HepG2 (cell line): ENCODE data around the gene SP8. TPM values are rescaled to one million over a fixed set of nuclear protein-coding genes. Genes with fewer than 3 reads are reported as not detected.

Experiments
- ATAC-seq: fragments of 200-7000 bp; cut with Tn5 transposase; 3 replicates; pipeline ENCODE4 v1.9.1; 2020; ENCODE audit warnings: mild to moderate bottlenecking, moderate library complexity
- BruUV-seq: library from RNA; stranded (reverse); fragments of 400-500 nt; replicated peaks from 2 replicates; lab custom pipeline; 2021; lab: Mats Ljungman, UMichigan
- CTCF ChIA-PET: fragments of 300-600 bp; formaldehyde crosslinking; extraction: SDS; loops from one replicate; lab custom pipeline; 2021; ENCODE audit warnings: low total read pairs, inconsistent platforms, low intra/inter-chr PET ratio; lab: Yijun Ruan, JAX
- POLR2A ChIA-PET: fragments of 350-600 bp; sonication (Branson Sonifier 250); formaldehyde crosslinking; loops from one replicate; lab custom pipeline; 2020; ENCODE audit warnings: antibody characterized with exemption, inconsistent platforms; lab: Yijun Ruan, JAX
- DNase-seq: peaks from one replicate; pipeline ENCODE4 v3.0.0-alpha.2; 2015; ENCODE audit warnings: low spot score
- FAIRE-seq: peaks from 3 replicates; lab custom pipeline; 2011; peaks lifted over from hg19 to GRCh38; lab: Jason Lieb, UNC
- H2AFZ ChIP-seq: one replicate; pipeline ENCODE4 v1.6.1; 2011; ENCODE audit warnings: low read length, inconsistent platforms
- H3K27ac ChIP-seq: fragments of 300-600 bp; 3 replicates; pipeline ENCODE4 v1.8.0; 2011; ENCODE audit warnings: mixed run types, mild to moderate bottlenecking, mixed read lengths, low read length, inconsistent platforms; ENCODE audit not compliant: insufficient read depth; ENCODE audit errors: extremely low read length
- H3K27me3 ChIP-seq, 2 experiments: fragments of 200-600 bp in 1 of 2; 2 replicates in 1 of 2; 3 replicates in 1 of 2; pipeline versions ENCODE4 v1.6.0 to v1.8.0; 2011; ENCODE audit warnings: low read length in 2 of 2, mild to moderate bottlenecking in 2 of 2, moderate library complexity in 2 of 2, inconsistent platforms in 1 of 2; ENCODE audit not compliant: insufficient read depth in 2 of 2, control insufficient read depth in 1 of 2
- H3K36me3 ChIP-seq, 2 experiments: fragments of 200-600 bp in 1 of 2; replicated peaks in 1 of 2; 2 replicates in 1 of 2; 3 replicates in 1 of 2; pipeline versions ENCODE4 v1.5.1 to v1.8.0; 2011; ENCODE audit warnings: low read length in 2 of 2, inconsistent platforms in 1 of 2; ENCODE audit not compliant: insufficient read depth in 2 of 2, control insufficient read depth in 1 of 2
- H3K4me1 ChIP-seq: 2 replicates; pipeline ENCODE4 v1.5.1; 2012; ENCODE audit warnings: low read length, inconsistent platforms; ENCODE audit not compliant: insufficient read depth
- H3K4me2 ChIP-seq: 2 replicates; pipeline ENCODE4 v1.6.0; 2011; ENCODE audit warnings: low read depth, low read length, inconsistent platforms
- H3K4me3 ChIP-seq, 3 experiments: fragments of 200-600 bp in 1 of 3; sonication (generic), shearing (Covaris generic) in 1 of 3; replicated peaks in 1 of 3; 2 replicates each; pipeline ENCODE4 v1.5.1; 2011 to 2016; ENCODE audit warnings: low read length in 3 of 3, inconsistent platforms in 2 of 3, low read depth in 2 of 3, mild to moderate bottlenecking in 2 of 3, control low read depth in 1 of 3, mixed read lengths in 1 of 3; ENCODE audit not compliant: insufficient read depth in 1 of 3
- H3K79me2 ChIP-seq: one replicate; pipeline ENCODE4 v1.6.1; 2011; ENCODE audit warnings: low read length, inconsistent platforms; ENCODE audit not compliant: insufficient read depth
- H3K9ac ChIP-seq: 2 replicates; pipeline ENCODE4 v1.6.0; 2011; ENCODE audit warnings: mild to moderate bottlenecking, low read depth, low read length, inconsistent platforms; ENCODE audit not compliant: insufficient read depth
- H3K9me3 ChIP-seq: 2 replicates; pipeline ENCODE4 v1.5.1; 2012; ENCODE audit warnings: mild to moderate bottlenecking, low read length
- H4K20me1 ChIP-seq: 2 replicates; pipeline ENCODE4 v1.6.0; 2011; ENCODE audit warnings: inconsistent platforms, mild to moderate bottlenecking, low read length, moderate library complexity; ENCODE audit not compliant: insufficient read depth
- ATF7-NPFF ChIP-seq: sonication (generic); formaldehyde crosslinking; IDR thresholded peaks from 2 replicates; pipeline ENCODE4 v1.8.1; 2023; ENCODE audit warnings: mild to moderate bottlenecking, low read depth, missing genetic modification reagents, moderate library complexity
- KAT8 ChIP-seq: IDR thresholded peaks from 2 replicates; pipeline ENCODE4 v1.6.1; 2016; ENCODE audit warnings: missing genetic modification reagents, missing compliant biosample characterization
- MXD4 ChIP-seq: IDR thresholded peaks from 2 replicates; pipeline ENCODE4 v1.6.1; 2016; ENCODE audit warnings: mild to moderate bottlenecking, missing biosample characterization, missing genetic modification reagents
- TBX3 ChIP-seq: fragments of 450-650 bp; IDR thresholded peaks from 2 replicates; pipeline ENCODE4 v1.6.1; 2017; ENCODE audit warnings: antibody characterized with exemption, mild to moderate bottlenecking, inconsistent platforms, borderline replicate concordance
- ZNF263 ChIP-seq: sonication (generic); formaldehyde crosslinking; IDR thresholded peaks from 2 replicates; pipeline ENCODE4 v1.4.0; 2020; ENCODE audit warnings: missing genetic modification reagents
- WGBS: methylation state at CpG from one replicate; pipeline ENCODE4 v1.1.6; 2017; ENCODE audit warnings: low lambda C conversion rate; 5-methylcytosine and 5-hydroxymethylcytosine counted together
- in situ Hi-C: cut with HindIII; loops from 2 replicates; pipeline ENCODE4 v1.10.0; 2017; ENCODE audit warnings: low pct_unique_long_range_greater_than_20kb; ENCODE audit not compliant: extremely low pct_ligation_motif_present
- intact Hi-C: fragments of 100-400 bp; cut with micrococcal nuclease; formaldehyde crosslinking; loops from one replicate; pipeline ENCODE4 v1.10.0; 2022; ENCODE audit not compliant: unreplicated experiment
- polyA plus RNA-seq, 8 experiments: library from polyadenylated mRNA; depleted of rRNA in 3 of 8; stranded (reverse) in 7 of 8; unstranded in 1 of 8; fragments of >200 nt; fragmentation: Illumina TruSeq in 4 of 8; extraction: Trizol in 4 of 8; gene quantifications; 2 replicates each; pipeline versions ENCODE4 v1.2.1 to v1.2.3, GENCODE V29; 2011 to 2016; ENCODE audit warnings: low read depth in 4 of 8, missing spikeins in 1 of 8, mixed read lengths in 1 of 8; ENCODE audit not compliant: insufficient read depth in 1 of 8
- total RNA-seq, 5 experiments: library from RNA; depleted of rRNA; stranded (reverse); fragments of >200 nt; fragmentation: Illumina TruSeq; extraction: Trizol; gene quantifications; 2 replicates each; pipeline ENCODE4 v1.2.3, GENCODE V29; 2016; ENCODE audit warnings: low read depth in 1 of 5
- TF ChIP-seq, protein P1 (sequence below): sonication (generic); formaldehyde crosslinking; IDR thresholded peaks from 2 replicates; pipeline ENCODE4 v1.5.0; 2020; ENCODE audit warnings: mild to moderate bottlenecking, missing genetic modification reagents, moderate library complexity
- TF ChIP-seq, protein P2 (sequence below): IDR thresholded peaks from 2 replicates; pipeline ENCODE4 v1.6.1; 2016; ENCODE audit warnings: low read depth, borderline replicate concordance
- TF ChIP-seq, protein P3 (sequence below): sonication (generic); formaldehyde crosslinking; IDR thresholded peaks from 2 replicates; pipeline ENCODE4 v1.5.1; 2020; ENCODE audit warnings: mild to moderate bottlenecking, missing genetic modification reagents, moderate library complexity
- TF ChIP-seq, protein P4 (sequence below): IDR thresholded peaks from 2 replicates; pipeline ENCODE4 v1.6.1; 2016; ENCODE audit warnings: mild to moderate bottlenecking

Gene SP8
- total and polyA plus RNA-seq, 2 of the 13 experiments (the other 11 are each of a cell fraction or from before 2014, with no cell fraction given), result not detected

DNA sequence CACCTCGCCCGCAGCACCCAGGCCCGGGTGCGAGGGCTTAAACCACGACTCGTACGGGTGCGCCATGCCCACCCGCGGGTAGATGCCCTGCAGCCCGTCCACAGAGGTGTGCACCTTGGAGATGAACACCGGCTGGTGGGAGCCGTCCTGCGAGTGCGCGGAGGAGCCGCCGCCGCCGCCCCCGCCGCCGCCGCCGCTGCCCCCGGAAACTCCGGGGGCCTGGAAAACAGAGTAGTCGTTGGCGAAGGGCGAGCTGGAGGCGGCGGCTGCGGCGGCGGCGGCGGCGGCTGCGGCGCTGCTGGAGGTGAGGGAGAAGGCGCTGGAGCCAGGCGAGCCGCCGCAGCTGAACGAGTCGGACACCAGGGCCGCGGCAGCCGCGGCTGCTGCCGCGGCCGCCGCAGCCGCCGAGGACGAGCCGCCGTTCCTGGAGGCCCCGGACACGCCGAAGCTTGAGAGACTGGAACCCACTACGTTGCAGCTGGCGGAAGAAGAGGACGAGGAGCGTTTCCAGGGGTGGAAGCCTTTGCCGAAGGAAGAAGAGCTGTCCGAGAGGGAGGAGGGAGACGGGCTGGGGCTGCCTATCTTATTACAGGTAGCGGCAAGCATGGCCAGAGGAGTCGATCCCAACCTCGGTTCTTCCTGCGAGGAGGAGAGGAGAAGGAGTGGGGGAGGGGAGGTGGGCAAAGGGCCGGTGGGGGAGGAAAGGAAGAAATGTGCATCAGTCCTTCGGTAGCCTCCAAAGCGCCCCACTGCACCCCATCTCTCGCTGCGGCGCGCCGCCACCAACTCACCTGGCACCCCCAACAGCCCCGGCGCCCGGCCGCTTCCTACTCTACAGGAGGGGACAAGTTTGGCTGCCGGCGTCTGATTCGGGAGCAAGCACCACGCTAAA is 1.3 kb downstream of the SP8 start (continued):
- TF ChIP-seq ZNF263 (CRISPR knock-in tag) (0 out of 2 replicates have a peak, but pooled peaks have one; percentile 40), TBX3 (no peak)

DNA sequence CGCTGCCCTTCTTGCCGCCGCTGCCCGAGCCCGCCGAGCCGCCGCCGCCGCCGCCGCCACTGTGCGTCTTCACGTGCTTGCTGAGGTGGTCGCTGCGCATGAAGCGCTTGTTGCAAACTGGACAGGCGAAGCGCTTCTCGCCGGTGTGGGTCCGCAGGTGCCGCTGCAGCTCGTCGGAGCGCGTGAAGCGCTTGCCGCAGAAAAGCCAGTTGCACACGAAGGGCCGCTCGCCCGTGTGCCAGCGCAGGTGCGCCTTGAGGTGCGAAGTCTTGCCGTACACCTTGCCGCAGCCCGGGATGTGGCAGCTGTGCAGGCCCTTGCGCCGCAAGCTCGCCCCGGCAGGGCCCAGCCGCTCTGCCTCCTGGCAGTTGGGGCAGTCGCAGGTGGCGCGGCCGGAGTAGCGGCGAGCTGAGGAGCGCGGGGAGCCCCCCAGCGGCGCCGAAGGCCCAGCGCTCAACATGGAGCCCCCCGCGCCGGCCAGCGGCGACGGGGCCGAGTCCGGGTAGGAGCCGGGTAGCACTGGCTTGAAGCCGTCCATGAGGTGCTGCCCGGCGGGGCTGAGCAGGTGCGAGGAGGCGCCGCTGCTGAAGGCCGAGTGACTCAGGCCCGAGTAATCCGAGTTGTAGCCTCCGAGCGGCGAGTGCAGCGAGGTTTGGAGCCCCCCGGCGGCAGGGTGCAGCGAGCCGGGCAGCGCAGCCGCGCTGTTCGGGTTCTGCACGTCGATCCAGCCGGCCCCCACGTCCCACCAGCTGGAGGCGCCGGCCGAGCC is 2.1 kb downstream of the SP8 start:
- Histone ChIP-seq H3K9ac (no peak overlapping the region), H3K4me2 (peak overlapping the region; percentile 57)
- TF ChIP-seq, protein P1, sequence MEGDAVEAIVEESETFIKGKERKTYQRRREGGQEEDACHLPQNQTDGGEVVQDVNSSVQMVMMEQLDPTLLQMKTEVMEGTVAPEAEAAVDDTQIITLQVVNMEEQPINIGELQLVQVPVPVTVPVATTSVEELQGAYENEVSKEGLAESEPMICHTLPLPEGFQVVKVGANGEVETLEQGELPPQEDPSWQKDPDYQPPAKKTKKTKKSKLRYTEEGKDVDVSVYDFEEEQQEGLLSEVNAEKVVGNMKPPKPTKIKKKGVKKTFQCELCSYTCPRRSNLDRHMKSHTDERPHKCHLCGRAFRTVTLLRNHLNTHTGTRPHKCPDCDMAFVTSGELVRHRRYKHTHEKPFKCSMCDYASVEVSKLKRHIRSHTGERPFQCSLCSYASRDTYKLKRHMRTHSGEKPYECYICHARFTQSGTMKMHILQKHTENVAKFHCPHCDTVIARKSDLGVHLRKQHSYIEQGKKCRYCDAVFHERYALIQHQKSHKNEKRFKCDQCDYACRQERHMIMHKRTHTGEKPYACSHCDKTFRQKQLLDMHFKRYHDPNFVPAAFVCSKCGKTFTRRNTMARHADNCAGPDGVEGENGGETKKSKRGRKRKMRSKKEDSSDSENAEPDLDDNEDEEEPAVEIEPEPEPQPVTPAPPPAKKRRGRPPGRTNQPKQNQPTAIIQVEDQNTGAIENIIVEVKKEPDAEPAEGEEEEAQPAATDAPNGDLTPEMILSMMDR (CRISPR knock-in tag), result peak; percentile 49
- TF ChIP-seq ATF7-NPFF (CRISPR knock-in tag), result 0 out of 2 replicates have a peak, but pooled peaks have one; percentile 41
- TF ChIP-seq, protein P2, sequence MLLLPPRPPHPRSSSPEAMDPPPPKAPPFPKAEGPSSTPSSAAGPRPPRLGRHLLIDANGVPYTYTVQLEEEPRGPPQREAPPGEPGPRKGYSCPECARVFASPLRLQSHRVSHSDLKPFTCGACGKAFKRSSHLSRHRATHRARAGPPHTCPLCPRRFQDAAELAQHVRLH (CRISPR knock-in tag), result no peak
- no peak for TF ChIP-seq KAT8
- TF ChIP-seq, protein P3, sequence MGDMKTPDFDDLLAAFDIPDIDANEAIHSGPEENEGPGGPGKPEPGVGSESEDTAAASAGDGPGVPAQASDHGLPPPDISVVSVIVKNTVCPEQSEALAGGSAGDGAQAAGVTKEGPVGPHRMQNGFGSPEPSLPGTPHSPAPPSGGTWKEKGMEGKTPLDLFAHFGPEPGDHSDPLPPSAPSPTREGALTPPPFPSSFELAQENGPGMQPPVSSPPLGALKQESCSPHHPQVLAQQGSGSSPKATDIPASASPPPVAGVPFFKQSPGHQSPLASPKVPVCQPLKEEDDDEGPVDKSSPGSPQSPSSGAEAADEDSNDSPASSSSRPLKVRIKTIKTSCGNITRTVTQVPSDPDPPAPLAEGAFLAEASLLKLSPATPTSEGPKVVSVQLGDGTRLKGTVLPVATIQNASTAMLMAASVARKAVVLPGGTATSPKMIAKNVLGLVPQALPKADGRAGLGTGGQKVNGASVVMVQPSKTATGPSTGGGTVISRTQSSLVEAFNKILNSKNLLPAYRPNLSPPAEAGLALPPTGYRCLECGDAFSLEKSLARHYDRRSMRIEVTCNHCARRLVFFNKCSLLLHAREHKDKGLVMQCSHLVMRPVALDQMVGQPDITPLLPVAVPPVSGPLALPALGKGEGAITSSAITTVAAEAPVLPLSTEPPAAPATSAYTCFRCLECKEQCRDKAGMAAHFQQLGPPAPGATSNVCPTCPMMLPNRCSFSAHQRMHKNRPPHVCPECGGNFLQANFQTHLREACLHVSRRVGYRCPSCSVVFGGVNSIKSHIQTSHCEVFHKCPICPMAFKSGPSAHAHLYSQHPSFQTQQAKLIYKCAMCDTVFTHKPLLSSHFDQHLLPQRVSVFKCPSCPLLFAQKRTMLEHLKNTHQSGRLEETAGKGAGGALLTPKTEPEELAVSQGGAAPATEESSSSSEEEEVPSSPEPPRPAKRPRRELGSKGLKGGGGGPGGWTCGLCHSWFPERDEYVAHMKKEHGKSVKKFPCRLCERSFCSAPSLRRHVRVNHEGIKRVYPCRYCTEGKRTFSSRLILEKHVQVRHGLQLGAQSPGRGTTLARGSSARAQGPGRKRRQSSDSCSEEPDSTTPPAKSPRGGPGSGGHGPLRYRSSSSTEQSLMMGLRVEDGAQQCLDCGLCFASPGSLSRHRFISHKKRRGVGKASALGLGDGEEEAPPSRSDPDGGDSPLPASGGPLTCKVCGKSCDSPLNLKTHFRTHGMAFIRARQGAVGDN (CRISPR knock-in tag), result peak; percentile 18; the same call in 1 of the 2 replicates
- TF ChIP-seq MXD4 (CRISPR knock-in tag), result no peak
- TF ChIP-seq, protein P4, sequence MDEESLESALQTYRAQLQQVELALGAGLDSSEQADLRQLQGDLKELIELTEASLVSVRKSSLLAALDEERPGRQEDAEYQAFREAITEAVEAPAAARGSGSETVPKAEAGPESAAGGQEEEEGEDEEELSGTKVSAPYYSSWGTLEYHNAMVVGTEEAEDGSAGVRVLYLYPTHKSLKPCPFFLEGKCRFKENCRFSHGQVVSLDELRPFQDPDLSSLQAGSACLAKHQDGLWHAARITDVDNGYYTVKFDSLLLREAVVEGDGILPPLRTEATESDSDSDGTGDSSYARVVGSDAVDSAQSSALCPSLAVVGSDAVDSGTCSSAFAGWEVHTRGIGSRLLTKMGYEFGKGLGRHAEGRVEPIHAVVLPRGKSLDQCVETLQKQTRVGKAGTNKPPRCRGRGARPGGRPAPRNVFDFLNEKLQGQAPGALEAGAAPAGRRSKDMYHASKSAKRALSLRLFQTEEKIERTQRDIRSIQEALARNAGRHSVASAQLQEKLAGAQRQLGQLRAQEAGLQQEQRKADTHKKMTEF (CRISPR knock-in tag), result 0 out of 2 replicates have a peak, but pooled peaks have one; percentile 22

More for the DNA sequence above, 2.1 kb downstream of the SP8 start:
- FAIRE-seq (no peak), ATAC-seq (peak; percentile 86), DNase-seq (no peak)
- WGBS, result 97% methylated on average over 38 of the region's 93 CpGs
- Histone ChIP-seq H2AFZ (no peak overlapping the region), H3K9me3 (no peaks in the 10 kb centered on the region), H3K36me3 (no peaks in the 10 kb centered on the region), H3K4me1 (peaks cover 21% of the 10 kb centered on the region), H3K27me3 (peaks cover 3 to 39% of the 10 kb centered on the region in 2 experiments), H4K20me1 (no peaks in the 10 kb centered on the region), H3K27ac (no peak overlapping the region), H3K79me2 (no peaks in the 10 kb centered on the region), H3K4me3 (peak overlapping the region; percentile 17 to 68 (median 47); a peak in 3 of 6 replicates)
- ChIA-PET POLR2A (no interaction called here), CTCF (no interaction called here)
- no TSS peak for BruUV-seq
- intact Hi-C loops (loop anchor here (10.0 kb wide), 1 partner anchor 650 kb away; no protein-coding TSS in a partner anchor), in situ Hi-C loops (loop anchor here (25.0 kb wide), 1 partner anchor 728 kb away; no protein-coding TSS in a partner anchor)
